ENCODE data around the gene IFNA16. TPM values are rescaled to one million over a fixed set of nuclear protein-coding genes. Genes with fewer than 3 reads are reported as not detected.
"Not testable (repeated sequence)": the region's sequence is repeated elsewhere in the genome, so short reads cannot be mapped to it uniquely, and the experiment has no call there.

Gene IFNA16
- total RNA-seq (ENCODE audit: low replicate concordance): not detected in 2 replicates

- DNase-seq (ENCODE audit: low read depth); H3K4me3 ChIP-seq (ENCODE audit: low read depth, low read length): not testable (repeated sequence)
Measured at GRCh38 chr9:21217211-21217610, at the start of gene IFNA16. TSS of gene IFNA16 (minus strand) at chr9:21217311. CDS start at chr9:21217305, 6 bp downstream.

GRCh38 chr9:21265421-21266189, 48.5 kb upstream of the IFNA16 start:
- TF ChIP-seq CTCF (IDR thresholded peaks at IDR 0.05; ENCODE audit: insufficient read depth, low read length): no peak
- no peak for DNase-seq (ENCODE audit: low read depth)
- no peak overlapping the region for H3K4me3 ChIP-seq (ENCODE audit: low read depth, low read length)

- DNase-seq (ENCODE audit: low read depth): no peak
- no peak for TF ChIP-seq CTCF (IDR thresholded peaks at IDR 0.05; ENCODE audit: insufficient read depth, low read length)
- H3K4me3 ChIP-seq (ENCODE audit: low read depth, low read length): no peak overlapping the region
Measured at GRCh38 chr9:21255538-21256212, 38.6 kb upstream of the IFNA16 start.

GRCh38 chr9:21252721-21253547, 35.8 kb upstream of the IFNA16 start:
- peak; percentile 31 for DNase-seq (ENCODE audit: low read depth)
- H3K4me3 ChIP-seq (ENCODE audit: low read depth, low read length): no peak overlapping the region
- peak; percentile 39 for TF ChIP-seq CTCF (IDR thresholded peaks at IDR 0.05; ENCODE audit: insufficient read depth, low read length)

GRCh38 chr9:21251638-21252037, 34.5 kb upstream of the IFNA16 start:
- DNase-seq (ENCODE audit: low read depth): no peak
- no peak for TF ChIP-seq CTCF (IDR thresholded peaks at IDR 0.05; ENCODE audit: insufficient read depth, low read length)

GRCh38 chr9:21251190-21251589, 34.1 kb upstream of the IFNA16 start:
- H3K4me3 ChIP-seq (ENCODE audit: low read depth, low read length): no peak overlapping the region
- no peak for DNase-seq (ENCODE audit: low read depth)
- no peak for TF ChIP-seq CTCF (IDR thresholded peaks at IDR 0.05; ENCODE audit: insufficient read depth, low read length)

More at GRCh38 chr9:21251638-21252037, 34.5 kb upstream of the IFNA16 start:
- H3K4me3 ChIP-seq (ENCODE audit: low read depth, low read length): no peak overlapping the region

GRCh38 chr9:21244836-21245235, 27.7 kb upstream of the IFNA16 start:
- TF ChIP-seq CTCF (IDR thresholded peaks at IDR 0.05; ENCODE audit: insufficient read depth, low read length): no peak
- no peak for DNase-seq (ENCODE audit: low read depth)
- H3K4me3 ChIP-seq (ENCODE audit: low read depth, low read length): no peak overlapping the region
